HG03469 (cell line): Measurements from ENCODE around the gene ZFAND2B.
"Not testable (repeated sequence)": the region's sequence is repeated elsewhere in the genome, so short reads cannot be mapped to it uniquely, and the experiment has no call there.

Experiments used
- ATAC-seq: cut with Tn5 transposase; IDR thresholded peaks from one replicate; pipeline ENCODE4 v1.9.1; 2021; ENCODE audit warnings: mild to moderate bottlenecking, moderate library complexity, moderate number of reproducible peaks; ENCODE audit not compliant: unreplicated experiment

Gene ZFAND2B

GRCh38 chr2:219175486-219175885 lies 31.1 kb upstream of the ZFAND2B start:
- no peak for ATAC-seq

DNA sequence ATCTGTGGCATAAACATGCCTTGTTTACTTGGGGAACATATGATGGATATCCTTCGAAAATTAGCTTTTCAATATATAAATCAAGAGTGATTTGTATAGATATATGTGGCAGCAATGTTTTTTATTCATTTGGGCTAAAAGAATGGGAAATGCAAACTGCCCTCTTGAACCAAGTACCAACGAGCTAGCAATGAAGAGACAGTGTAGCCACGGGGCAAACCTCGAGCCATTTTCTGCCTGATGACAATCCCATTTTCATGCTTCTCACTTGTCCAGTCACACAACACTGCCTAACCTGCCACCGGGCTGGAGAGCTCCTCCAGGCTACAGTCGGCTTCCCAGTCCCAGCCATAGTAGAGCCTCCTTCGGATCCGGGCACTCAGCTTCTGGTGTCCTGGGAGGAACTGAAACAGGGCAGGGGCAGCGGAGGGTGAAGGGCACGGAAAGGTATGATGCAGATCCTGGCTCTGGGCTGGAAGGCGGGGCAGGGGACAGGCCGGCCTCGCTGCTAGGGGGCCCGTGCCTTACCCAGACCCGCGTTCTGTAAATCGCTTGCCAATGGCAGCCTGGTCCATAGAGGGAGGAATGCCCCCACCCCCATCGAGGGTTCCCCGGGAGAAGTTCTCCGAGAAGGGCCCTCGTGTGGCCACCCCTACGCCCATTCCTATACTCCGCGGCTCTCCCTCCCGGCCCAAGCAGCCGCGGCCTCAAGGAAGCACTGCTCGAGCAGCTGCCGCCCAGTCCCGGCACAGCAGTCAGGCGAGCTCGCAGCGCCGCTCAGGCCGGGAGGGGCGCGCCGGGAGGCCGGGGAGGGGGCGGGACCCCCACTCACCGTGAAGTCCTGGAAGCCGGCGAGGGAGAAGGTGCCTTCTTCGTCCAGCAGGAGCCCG lies 30.4 kb upstream of the ZFAND2B start:
- ATAC-seq, result peak; percentile 18

DNA sequence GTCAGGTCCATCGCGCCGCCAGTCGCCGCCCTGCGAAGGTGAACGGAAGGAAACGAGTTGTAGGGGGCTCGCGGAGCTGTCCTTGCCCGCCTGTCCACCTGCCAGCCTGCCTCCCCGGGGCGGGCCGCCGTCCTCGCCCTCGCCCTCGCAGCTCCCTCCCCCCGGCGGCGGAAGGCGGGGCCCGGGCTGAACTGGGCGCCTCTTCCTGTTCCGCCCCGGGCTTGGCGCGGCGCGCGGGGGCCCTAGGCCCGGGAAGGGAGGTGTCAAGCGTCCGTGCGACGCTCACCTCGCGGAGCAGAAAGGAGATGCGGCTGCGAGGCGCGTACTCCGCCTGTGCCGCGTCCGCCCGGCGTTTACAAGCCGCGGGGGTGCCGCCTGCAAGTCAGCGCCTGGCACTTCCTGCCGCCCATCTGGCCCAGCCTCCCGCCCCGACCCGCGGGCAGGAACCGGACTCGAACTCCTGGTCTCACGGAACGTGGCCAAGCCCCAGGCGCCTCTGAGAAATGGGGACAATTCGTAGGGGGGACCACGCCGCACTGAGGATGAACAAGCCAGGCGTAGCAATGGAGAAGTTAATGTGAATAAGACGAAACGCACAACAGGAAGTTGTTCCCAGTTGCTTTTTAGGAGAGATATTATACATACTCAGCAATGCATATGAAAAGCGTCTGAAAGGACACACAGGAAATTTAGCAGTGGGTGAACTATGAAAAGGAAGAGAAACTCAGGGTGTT lies 29.6 kb upstream of the ZFAND2B start, which contains the start of gene CNPPD1:
TSS of gene CNPPD1 (minus strand) at position 108 of the 734 bp plus-strand sequence. CDS start at position 11, 97 bp downstream.
- peak; percentile 35 for ATAC-seq

DNA sequence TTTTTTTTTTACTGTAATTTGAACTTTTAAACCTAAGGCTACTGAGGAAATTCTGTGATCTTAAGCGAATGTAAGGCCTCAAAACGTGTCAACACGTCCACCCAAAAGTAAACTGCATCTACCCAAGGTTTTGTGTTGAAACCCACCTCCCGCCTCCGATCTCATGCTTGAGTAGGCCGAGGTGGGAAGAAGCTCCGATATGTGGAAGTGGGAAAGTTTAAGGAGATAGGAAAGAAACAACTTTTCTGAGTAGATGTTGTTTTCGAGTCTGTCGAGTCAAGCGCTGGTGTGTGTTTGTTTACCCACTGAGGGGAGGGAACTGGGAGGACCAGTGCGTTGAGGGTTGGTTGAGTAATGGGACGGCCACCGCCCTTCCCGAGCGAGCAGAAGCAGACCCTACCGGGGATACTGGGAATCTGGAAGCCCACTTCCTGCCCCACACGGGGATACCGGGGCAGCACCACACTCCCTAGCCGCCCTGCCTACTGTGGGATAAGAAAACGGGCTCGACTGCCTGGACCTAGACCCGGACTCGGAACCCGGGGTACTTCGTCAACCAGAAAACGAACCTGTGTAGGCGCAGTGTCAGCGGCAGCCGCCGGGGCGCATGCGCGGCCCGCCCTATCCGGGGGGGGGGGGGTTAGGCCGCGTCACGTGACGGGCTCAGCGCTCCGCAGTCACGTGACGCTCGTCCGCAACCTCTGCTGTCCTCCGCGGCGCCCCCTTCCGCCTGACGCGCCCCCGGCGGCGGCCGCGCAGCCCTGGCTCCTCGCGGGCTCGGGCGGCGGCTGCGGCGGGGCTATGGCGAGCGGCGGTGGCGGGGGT lies 28.8 kb upstream of the ZFAND2B start, which contains the start of gene RETREG2:
TSS of gene RETREG2 (plus strand) at position 724 of the 825 bp plus-strand sequence. CDS start at position 802, 78 bp downstream.
- no peak for ATAC-seq

DNA sequence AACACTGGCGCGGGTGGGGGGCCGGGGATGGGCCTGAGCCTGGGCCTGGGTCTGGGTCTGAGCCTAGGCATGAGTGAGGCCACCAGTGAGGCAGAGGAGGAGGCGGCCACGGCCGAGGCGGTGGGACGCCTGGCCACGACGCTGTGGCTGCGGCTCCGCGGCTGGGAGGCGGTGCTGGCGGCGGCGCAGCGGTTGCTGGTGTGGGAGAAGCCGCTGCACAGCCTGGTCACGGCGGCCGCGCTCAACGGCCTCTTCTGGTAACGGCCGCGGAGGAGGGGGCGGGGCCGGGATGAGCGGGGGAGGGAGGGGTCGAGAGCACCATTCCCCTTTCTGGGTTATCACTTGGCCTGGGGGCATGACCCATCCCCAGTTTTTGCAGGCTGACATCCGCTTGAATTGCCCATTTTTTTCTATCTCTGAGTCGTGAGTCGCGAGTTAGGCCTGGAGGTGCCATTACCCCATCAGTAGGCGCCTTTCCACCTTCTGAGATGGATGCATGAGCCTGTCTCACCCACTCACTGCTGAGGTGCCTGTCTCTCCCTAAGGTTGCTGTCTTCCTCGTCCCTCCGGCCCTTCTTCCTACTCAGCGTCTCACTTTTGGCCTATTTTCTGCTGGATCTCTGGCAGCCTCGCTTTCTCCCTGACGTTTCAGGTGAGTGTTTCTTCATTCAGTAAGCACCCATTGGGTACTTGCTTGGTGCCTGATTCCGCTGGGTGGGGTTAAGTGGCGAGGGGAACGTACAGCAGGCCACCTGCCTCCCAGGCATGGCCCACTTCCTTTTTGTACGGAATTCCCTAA lies 28.0 kb upstream of the ZFAND2B start:
- no peak for ATAC-seq

DNA sequence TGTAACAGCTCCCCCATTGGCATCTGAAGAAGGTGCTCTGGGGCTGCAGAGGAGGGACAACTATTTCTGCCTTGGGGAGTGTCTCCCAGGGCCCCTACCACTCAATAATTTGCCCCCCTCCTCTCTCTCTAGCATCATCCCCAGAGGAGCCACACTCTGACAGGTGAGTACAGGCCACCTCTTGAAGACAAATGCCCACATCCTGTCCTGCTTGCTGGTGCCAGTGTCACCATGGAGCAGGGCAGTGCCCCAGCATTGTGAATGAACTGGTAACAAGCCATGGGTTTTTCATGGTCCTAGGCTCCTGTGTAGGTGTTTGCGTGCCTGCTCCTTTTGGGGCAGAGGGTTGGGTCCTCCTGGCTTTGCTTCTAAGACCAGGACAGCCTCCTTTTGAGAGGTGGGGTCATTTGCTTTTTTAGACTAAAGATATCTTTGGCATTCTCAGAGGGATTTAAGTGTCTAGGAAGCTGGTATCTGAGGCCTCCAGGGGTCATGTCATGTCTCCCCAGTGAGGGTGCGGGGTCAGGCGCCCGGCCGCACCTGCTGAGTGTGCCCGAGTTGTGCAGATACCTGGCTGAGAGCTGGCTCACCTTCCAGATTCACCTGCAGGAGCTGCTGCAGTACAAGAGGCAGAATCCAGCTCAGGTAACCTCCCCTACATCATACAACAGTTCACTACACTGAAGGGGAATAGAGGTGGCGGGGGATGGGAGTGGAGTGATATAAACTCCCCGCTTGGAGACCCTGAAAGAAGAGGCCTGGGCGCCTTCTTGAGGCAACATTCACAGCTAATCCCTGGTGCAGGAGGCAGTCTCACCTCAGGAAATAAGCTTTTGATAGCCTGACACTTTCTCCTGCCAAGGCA lies 26.7 kb upstream of the ZFAND2B start:
- ATAC-seq, result no peak

GRCh38 chr2:219180961-219181360 lies 25.6 kb upstream of the ZFAND2B start:
- ATAC-seq, result no peak

GRCh38 chr2:219181531-219181930 lies 25.1 kb upstream of the ZFAND2B start:
- no peak for ATAC-seq

DNA sequence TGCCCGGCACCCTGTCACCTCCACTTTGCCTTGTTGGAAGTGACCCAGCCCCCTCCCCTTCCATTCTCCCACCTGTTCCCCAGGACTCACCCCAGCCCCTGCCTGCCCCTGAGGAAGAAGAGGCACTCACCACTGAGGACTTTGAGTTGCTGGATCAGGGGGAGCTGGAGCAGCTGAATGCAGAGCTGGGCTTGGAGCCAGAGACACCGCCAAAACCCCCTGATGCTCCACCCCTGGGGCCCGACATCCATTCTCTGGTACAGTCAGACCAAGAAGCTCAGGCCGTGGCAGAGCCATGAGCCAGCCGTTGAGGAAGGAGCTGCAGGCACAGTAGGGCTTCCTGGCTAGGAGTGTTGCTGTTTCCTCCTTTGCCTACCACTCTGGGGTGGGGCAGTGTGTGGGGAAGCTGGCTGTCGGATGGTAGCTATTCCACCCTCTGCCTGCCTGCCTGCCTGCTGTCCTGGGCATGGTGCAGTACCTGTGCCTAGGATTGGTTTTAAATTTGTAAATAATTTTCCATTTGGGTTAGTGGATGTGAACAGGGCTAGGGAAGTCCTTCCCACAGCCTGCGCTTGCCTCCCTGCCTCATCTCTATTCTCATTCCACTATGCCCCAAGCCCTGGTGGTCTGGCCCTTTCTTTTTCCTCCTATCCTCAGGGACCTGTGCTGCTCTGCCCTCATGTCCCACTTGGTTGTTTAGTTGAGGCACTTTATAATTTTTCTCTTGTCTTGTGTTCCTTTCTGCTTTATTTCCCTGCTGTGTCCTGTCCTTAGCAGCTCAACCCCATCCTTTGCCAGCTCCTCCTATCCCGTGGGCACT lies 24.0 kb upstream of the ZFAND2B start:
- no peak for ATAC-seq

GRCh38 chr2:219183151-219183772 lies 23.3 kb upstream of the ZFAND2B start:
- no peak for ATAC-seq

DNA sequence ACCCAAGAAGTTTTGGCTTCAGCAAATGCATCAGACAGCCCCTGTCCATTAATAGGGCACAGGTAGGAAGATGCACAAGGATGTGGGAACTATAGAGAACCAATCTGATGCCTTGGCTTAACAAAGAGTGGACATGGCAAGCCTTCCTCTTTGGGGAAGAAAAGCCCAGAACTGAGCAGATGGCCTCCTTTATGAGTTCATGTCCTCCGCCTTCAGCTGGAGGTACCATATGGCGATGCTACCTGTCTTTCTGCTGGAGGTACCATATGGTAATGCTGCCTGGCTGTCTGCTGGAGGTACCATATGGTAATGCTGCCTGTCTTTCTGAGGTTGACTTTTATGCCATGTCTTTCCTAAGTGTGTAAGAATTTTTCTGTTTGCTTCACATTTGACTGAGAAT lies 22.5 kb upstream of the ZFAND2B start:
- ATAC-seq, result no peak

GRCh38 chr2:219186754-219187456 lies 19.7 kb upstream of the ZFAND2B start:
- ATAC-seq, result no peak

DNA sequence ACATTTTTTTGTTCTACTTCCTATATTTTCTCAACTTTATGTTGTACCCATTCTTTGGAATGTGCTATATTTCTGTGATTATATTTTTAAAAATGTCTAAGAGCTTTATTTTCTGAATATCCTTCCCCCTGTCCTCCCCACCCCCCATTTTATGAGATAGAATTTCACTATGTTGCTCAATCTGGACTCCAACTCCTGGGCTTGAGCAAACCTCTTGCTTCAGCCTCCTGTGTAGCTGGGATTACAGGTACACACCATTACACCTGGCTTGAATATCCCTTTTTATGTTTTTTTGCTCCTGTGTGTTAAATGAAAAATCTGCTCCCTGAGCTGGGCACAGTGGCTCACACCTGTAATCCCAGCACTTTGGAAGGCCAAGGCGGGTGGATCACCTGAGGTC lies 9.2 kb upstream of the ZFAND2B start:
- no peak for ATAC-seq

GRCh38 chr2:219198974-219199373 lies 7.6 kb upstream of the ZFAND2B start:
- no peak for ATAC-seq

GRCh38 chr2:219199470-219200211 lies 6.9 kb upstream of the ZFAND2B start:
- ATAC-seq, result no peak

DNA sequence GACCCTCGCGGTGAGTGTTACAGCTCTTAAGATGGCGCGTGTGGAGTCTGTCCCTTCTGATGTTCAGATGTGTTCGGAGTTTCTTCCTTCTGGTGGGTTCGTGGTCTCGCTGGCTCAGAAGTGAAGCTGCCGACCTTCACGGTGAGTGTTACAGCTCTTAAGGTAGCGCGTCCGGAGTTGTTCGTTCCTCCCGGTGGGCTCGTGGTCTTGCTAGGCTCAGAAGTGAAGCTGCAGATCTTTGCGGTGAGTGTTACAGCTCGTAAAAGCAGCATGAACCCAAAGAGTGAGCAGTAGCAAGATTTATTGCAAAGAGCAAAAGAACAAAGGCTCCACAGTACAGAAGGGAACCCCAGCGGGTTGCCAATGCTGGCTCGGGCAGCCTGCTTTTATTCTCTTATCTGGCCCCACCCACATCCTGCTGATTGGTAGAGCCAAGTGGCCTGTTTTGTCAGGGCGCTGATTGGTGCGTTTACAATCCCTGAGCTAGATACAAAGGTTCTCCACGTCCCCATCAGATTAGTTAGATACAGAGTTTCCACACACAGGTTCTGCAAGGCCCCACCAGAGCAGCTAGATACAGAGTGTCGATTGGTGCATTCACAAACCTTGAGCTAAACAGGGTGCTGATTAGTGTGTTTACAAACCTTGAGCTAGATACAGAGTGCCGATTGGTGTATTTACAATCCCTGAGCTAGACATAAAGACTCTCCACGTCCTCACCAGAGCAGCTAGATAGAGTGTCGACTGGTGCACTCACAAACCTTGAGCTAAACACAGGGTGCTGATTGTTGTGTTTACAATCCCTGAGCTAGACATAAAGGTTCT lies 5.9 kb upstream of the ZFAND2B start:
- not testable (repeated sequence) for ATAC-seq
